GM23338 (cell line): ENCODE measurements around the gene MRTFA. TPM values are rescaled to one million over a fixed set of nuclear protein-coding genes. Genes with fewer than 3 reads are reported as not detected.

Source experiments
- ATAC-seq: fragments of 200-7000 bp; cut with Tn5 transposase; 3 replicates; pipeline ENCODE4 v1.9.1; 2020
- DNase-seq: peaks from one replicate; pipeline ENCODE4 v3.0.0-alpha.2; 2015; ENCODE audit warnings: low spot score
- H2AFZ ChIP-seq: fragments of 200-600 bp; sonication (generic); 2 replicates; pipeline ENCODE4 v1.8.0; 2016; ENCODE audit warnings: antibody characterized with exemption, mild to moderate bottlenecking, moderate library complexity
- H3F3A ChIP-seq: fragments of 200-600 bp; sonication (generic); replicated peaks from 2 replicates; pipeline ENCODE4 v1.8.0; 2017; ENCODE audit warnings: antibody characterized with exemption, mixed run types, low read depth
- H3K27ac ChIP-seq: fragments of 200-600 bp; sonication (generic); 2 replicates; pipeline ENCODE4 v1.6.1; 2016; ENCODE audit warnings: low read depth
- H3K27me3 ChIP-seq: fragments of 200-600 bp; sonication (generic); 2 replicates; pipeline ENCODE4 v1.8.0; 2016; ENCODE audit warnings: mild to moderate bottlenecking, mixed run types, moderate library complexity; ENCODE audit not compliant: insufficient read depth
- H3K36me3 ChIP-seq: fragments of 200-600 bp; sonication (generic); 2 replicates; pipeline ENCODE4 v1.8.0; 2016; ENCODE audit warnings: mild to moderate bottlenecking; ENCODE audit not compliant: insufficient read depth
- H3K4me1 ChIP-seq: fragments of 200-600 bp; sonication (generic); 2 replicates; pipeline ENCODE4 v1.8.0; 2016; ENCODE audit warnings: mild to moderate bottlenecking, moderate library complexity; ENCODE audit not compliant: insufficient read depth
- H3K4me2 ChIP-seq: fragments of 200-600 bp; sonication (generic); 2 replicates; pipeline ENCODE4 v1.7.1; 2017; ENCODE audit warnings: mixed run types
- H3K4me3 ChIP-seq: fragments of 200-600 bp; sonication (generic); 2 replicates; pipeline ENCODE4 v1.6.1; 2016; ENCODE audit warnings: mixed run types
- H3K79me2 ChIP-seq: fragments of 200-600 bp; sonication (generic); replicated peaks from 2 replicates; pipeline ENCODE4 v1.8.0; 2017; ENCODE audit warnings: mild to moderate bottlenecking; ENCODE audit not compliant: insufficient read depth
- H3K9me2 ChIP-seq: fragments of 200-600 bp; sonication (generic); 2 replicates; pipeline ENCODE4 v1.8.0; 2017; ENCODE audit not compliant: insufficient read depth
- H4K20me1 ChIP-seq: fragments of 200-600 bp; sonication (generic); replicated peaks from 2 replicates; pipeline ENCODE4 v1.8.0; 2017; ENCODE audit warnings: mild to moderate bottlenecking; ENCODE audit not compliant: insufficient read depth
- H3K27ac Mint-ChIP-seq: 2 replicates; pipeline ENCODE4 v1.8.0; 2020; ENCODE audit warnings: inconsistent platforms, mild to moderate bottlenecking, moderate library complexity, mixed read lengths
- H3K27me3 Mint-ChIP-seq: 3 replicates; pipeline ENCODE4 v1.8.0; 2022; ENCODE audit warnings: low read depth, mild to moderate bottlenecking, moderate library complexity, mixed read lengths, inconsistent platforms; ENCODE audit not compliant: insufficient read depth, poor library complexity
- H3K36me3 Mint-ChIP-seq: 3 replicates; pipeline ENCODE4 v1.8.0; 2021; ENCODE audit warnings: low read depth, mild to moderate bottlenecking, inconsistent platforms, moderate library complexity, mixed read lengths
- H3K4me1 Mint-ChIP-seq: 3 replicates; pipeline ENCODE4 v1.8.0; 2020; ENCODE audit warnings: mild to moderate bottlenecking, inconsistent platforms, mixed read lengths
- H3K4me3 Mint-ChIP-seq: 3 replicates; pipeline ENCODE4 v1.8.0; 2021; ENCODE audit warnings: moderate library complexity, mild to moderate bottlenecking, inconsistent platforms, mixed read lengths
- H3K9me3 Mint-ChIP-seq: 3 replicates; pipeline ENCODE4 v1.8.0; 2020; ENCODE audit warnings: moderate library complexity, mild to moderate bottlenecking, inconsistent platforms, mixed read lengths
- CREB1 ChIP-seq: fragments of 250-450 bp; sonication (Bioruptor Pico); IDR thresholded peaks from 2 replicates; pipeline ENCODE4 v1.5.0; 2020; ENCODE audit warnings: low read depth, mild to moderate bottlenecking, moderate library complexity
- EZH2 ChIP-seq: fragments of 200-600 bp; sonication (generic); IDR thresholded peaks from one replicate; pipeline ENCODE4 v1.8.0; 2017; ENCODE audit warnings: antibody characterized with exemption, mild to moderate bottlenecking, low read depth; ENCODE audit not compliant: unreplicated experiment
- EZH2phosphoT487 ChIP-seq: fragments of 200-600 bp; sonication (generic); IDR thresholded peaks from one replicate; pipeline ENCODE4 v1.8.1; 2018; ENCODE audit warnings: antibody characterized with exemption; ENCODE audit not compliant: unreplicated experiment
- JUNB ChIP-seq: IDR thresholded peaks from one replicate; pipeline ENCODE4 v1.6.1; 2016; ENCODE audit warnings: antibody characterized with exemption; ENCODE audit not compliant: unreplicated experiment
- NANOG ChIP-seq: IDR thresholded peaks from 2 replicates; pipeline ENCODE4 v1.6.1; 2016; ENCODE audit warnings: antibody characterized with exemption, borderline replicate concordance
- POLR2AphosphoS5 ChIP-seq: IDR thresholded peaks from 2 replicates; pipeline ENCODE4 v1.6.1; 2016; ENCODE audit warnings: antibody characterized with exemption, low read depth
- STAT1 ChIP-seq: IDR thresholded peaks from one replicate; pipeline ENCODE4 v1.6.1; 2016; ENCODE audit warnings: antibody characterized with exemption; ENCODE audit not compliant: unreplicated experiment
- ZNF114 ChIP-seq: fragments of 250-450 bp; sonication (Bioruptor Pico); IDR thresholded peaks from 2 replicates; pipeline ENCODE4 v1.5.0; 2020; ENCODE audit warnings: mild to moderate bottlenecking, moderate library complexity
- ZNF331 ChIP-seq: fragments of 250-450 bp; sonication (Bioruptor Pico); IDR thresholded peaks from 2 replicates; pipeline ENCODE4 v1.5.0; 2020; ENCODE audit warnings: low read depth, mild to moderate bottlenecking, moderate library complexity
- polyA plus RNA-seq: library from polyadenylated mRNA; unstranded; fragments of >200 nt; fragmentation: Nextera tagmentation; extraction: Ambion mirVana; gene quantifications from 2 replicates; pipeline ENCODE4 v1.2.1, GENCODE V29; 2016
- total RNA-seq: library from RNA; depleted of rRNA; stranded (reverse); fragments of >200 nt; shearing (Covaris generic); gene quantifications from 2 replicates; pipeline ENCODE4 v1.2.3, GENCODE V29; 2014
- TF ChIP-seq, protein P1 (sequence below): IDR thresholded peaks from one replicate; pipeline ENCODE4 v1.6.1; 2018; ENCODE audit warnings: antibody characterized with exemption; ENCODE audit not compliant: unreplicated experiment
- TF ChIP-seq, protein P2 (sequence below): fragments of 250-450 bp; sonication (Bioruptor Pico); IDR thresholded peaks from 2 replicates; pipeline ENCODE4 v1.5.0; 2020; ENCODE audit warnings: mild to moderate bottlenecking, moderate library complexity
- TF ChIP-seq, protein P3 (sequence below), 2 experiments: fragments of 200-600 bp in 1 of 2; sonication (generic) in 1 of 2; conservative IDR thresholded peaks; 2 replicates each; pipeline versions ENCODE4 v1.5.1 to v1.6.1; 2016 to 2017; ENCODE audit warnings: antibody characterized with exemption in 2 of 2, low read depth in 2 of 2, mild to moderate bottlenecking in 2 of 2, moderate library complexity in 1 of 2
- TF ChIP-seq, protein P4 (sequence below): IDR thresholded peaks from 2 replicates; pipeline ENCODE4 v1.6.1; 2016; ENCODE audit warnings: antibody characterized with exemption

Gene MRTFA
- total and polyA plus RNA-seq, 2 experiments from 2014 or later = 18.1 to 92.4 TPM

DNA sequence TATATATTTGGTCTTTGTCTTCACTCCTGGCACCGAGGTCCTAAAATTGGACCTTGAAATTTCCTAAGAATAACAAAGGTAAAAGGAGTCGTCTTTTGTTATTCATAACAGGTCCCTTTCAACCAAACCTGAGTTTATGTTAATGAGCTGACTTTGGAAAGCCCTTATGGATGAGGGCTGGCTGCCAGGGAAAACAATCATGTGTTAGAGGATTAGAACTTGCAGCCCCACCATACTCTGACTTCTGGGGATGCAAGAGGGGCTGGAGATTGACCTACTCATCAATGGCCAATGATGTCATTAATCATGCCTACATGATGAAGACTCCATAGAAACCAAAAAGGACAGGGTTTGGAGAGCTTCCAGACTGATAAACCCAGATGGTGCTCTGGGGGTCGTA, 118.9 kb downstream of the MRTFA start:
- Histone ChIP-seq H3K9me2 (no peaks in the 10 kb centered on the region), H3K27ac (peak overlapping the region; percentile 23; the same call in 1 of the 2 replicates), H3K4me3 (0 out of 2 replicates have a peak overlapping the region, but pooled peaks have one; percentile 24), H2AFZ (no peak overlapping the region), H3K27me3 (no peaks in the 10 kb centered on the region), H3K4me2 (peak overlapping the region; percentile 65), H3K36me3 (no peaks in the 10 kb centered on the region), H3K4me1 (peaks cover 17% of the 10 kb centered on the region), H4K20me1 (peaks cover 7% of the 10 kb centered on the region; the same call in 1 of the 2 replicates), H3F3A (no peaks in the 10 kb centered on the region), H3K79me2 (peaks cover 13% of the 10 kb centered on the region)
- Mint-ChIP-seq H3K4me3 (no peak overlapping the region), H3K4me1 (peaks cover 14% of the 10 kb centered on the region), H3K27me3 (peaks cover 4% of the 10 kb centered on the region), H3K27ac (peak overlapping the region; percentile 49; the same call in 1 of the 2 replicates), H3K9me3 (peaks cover 2% of the 10 kb centered on the region; the same call in 2 of the 3 replicates), H3K36me3 (peaks cover 15% of the 10 kb centered on the region; the same call in 2 of the 3 replicates)
- DNase-seq = peak; percentile 41
- ATAC-seq = peak; percentile 78
- TF ChIP-seq, protein P1, sequence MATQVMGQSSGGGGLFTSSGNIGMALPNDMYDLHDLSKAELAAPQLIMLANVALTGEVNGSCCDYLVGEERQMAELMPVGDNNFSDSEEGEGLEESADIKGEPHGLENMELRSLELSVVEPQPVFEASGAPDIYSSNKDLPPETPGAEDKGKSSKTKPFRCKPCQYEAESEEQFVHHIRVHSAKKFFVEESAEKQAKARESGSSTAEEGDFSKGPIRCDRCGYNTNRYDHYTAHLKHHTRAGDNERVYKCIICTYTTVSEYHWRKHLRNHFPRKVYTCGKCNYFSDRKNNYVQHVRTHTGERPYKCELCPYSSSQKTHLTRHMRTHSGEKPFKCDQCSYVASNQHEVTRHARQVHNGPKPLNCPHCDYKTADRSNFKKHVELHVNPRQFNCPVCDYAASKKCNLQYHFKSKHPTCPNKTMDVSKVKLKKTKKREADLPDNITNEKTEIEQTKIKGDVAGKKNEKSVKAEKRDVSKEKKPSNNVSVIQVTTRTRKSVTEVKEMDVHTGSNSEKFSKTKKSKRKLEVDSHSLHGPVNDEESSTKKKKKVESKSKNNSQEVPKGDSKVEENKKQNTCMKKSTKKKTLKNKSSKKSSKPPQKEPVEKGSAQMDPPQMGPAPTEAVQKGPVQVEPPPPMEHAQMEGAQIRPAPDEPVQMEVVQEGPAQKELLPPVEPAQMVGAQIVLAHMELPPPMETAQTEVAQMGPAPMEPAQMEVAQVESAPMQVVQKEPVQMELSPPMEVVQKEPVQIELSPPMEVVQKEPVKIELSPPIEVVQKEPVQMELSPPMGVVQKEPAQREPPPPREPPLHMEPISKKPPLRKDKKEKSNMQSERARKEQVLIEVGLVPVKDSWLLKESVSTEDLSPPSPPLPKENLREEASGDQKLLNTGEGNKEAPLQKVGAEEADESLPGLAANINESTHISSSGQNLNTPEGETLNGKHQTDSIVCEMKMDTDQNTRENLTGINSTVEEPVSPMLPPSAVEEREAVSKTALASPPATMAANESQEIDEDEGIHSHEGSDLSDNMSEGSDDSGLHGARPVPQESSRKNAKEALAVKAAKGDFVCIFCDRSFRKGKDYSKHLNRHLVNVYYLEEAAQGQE = no peak
- no peak for TF ChIP-seq NANOG
- no peak for TF ChIP-seq EZH2
- no peak for TF ChIP-seq POLR2AphosphoS5
- TF ChIP-seq, protein P2, sequence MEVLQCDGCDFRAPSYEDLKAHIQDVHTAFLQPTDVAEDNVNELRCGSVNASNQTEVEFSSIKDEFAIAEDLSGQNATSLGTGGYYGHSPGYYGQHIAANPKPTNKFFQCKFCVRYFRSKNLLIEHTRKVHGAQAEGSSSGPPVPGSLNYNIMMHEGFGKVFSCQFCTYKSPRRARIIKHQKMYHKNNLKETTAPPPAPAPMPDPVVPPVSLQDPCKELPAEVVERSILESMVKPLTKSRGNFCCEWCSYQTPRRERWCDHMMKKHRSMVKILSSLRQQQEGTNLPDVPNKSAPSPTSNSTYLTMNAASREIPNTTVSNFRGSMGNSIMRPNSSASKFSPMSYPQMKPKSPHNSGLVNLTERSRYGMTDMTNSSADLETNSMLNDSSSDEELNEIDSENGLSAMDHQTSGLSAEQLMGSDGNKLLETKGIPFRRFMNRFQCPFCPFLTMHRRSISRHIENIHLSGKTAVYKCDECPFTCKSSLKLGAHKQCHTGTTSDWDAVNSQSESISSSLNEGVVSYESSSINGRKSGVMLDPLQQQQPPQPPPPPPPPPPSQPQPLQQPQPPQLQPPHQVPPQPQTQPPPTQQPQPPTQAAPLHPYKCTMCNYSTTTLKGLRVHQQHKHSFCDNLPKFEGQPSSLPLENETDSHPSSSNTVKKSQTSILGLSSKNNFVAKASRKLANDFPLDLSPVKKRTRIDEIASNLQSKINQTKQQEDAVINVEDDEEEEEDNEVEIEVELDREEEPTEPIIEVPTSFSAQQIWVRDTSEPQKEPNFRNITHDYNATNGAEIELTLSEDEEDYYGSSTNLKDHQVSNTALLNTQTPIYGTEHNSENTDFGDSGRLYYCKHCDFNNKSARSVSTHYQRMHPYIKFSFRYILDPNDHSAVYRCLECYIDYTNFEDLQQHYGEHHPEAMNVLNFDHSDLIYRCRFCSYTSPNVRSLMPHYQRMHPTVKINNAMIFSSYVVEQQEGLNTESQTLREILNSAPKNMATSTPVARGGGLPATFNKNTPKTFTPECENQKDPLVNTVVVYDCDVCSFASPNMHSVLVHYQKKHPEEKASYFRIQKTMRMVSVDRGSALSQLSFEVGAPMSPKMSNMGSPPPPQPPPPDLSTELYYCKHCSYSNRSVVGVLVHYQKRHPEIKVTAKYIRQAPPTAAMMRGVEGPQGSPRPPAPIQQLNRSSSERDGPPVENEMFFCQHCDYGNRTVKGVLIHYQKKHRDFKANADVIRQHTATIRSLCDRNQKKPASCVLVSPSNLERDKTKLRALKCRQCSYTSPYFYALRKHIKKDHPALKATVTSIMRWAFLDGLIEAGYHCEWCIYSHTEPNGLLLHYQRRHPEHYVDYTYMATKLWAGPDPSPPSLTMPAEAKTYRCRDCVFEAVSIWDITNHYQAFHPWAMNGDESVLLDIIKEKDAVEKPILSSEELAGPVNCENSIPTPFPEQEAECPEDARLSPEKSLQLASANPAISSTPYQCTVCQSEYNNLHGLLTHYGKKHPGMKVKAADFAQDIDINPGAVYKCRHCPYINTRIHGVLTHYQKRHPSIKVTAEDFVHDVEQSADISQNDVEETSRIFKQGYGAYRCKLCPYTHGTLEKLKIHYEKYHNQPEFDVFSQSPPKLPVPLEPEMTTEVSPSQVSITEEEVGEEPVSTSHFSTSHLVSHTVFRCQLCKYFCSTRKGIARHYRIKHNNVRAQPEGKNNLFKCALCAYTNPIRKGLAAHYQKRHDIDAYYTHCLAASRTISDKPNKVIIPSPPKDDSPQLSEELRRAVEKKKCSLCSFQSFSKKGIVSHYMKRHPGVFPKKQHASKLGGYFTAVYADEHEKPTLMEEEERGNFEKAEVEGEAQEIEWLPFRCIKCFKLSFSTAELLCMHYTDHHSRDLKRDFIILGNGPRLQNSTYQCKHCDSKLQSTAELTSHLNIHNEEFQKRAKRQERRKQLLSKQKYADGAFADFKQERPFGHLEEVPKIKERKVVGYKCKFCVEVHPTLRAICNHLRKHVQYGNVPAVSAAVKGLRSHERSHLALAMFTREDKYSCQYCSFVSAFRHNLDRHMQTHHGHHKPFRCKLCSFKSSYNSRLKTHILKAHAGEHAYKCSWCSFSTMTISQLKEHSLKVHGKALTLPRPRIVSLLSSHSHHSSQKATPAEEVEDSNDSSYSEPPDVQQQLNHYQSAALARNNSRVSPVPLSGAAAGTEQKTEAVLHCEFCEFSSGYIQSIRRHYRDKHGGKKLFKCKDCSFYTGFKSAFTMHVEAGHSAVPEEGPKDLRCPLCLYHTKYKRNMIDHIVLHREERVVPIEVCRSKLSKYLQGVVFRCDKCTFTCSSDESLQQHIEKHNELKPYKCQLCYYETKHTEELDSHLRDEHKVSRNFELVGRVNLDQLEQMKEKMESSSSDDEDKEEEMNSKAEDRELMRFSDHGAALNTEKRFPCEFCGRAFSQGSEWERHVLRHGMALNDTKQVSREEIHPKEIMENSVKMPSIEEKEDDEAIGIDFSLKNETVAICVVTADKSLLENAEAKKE = no peak
- no peak for TF ChIP-seq STAT1
- TF ChIP-seq CREB1 = no peak
- TF ChIP-seq EZH2phosphoT487 = no peak
- TF ChIP-seq, protein P3, sequence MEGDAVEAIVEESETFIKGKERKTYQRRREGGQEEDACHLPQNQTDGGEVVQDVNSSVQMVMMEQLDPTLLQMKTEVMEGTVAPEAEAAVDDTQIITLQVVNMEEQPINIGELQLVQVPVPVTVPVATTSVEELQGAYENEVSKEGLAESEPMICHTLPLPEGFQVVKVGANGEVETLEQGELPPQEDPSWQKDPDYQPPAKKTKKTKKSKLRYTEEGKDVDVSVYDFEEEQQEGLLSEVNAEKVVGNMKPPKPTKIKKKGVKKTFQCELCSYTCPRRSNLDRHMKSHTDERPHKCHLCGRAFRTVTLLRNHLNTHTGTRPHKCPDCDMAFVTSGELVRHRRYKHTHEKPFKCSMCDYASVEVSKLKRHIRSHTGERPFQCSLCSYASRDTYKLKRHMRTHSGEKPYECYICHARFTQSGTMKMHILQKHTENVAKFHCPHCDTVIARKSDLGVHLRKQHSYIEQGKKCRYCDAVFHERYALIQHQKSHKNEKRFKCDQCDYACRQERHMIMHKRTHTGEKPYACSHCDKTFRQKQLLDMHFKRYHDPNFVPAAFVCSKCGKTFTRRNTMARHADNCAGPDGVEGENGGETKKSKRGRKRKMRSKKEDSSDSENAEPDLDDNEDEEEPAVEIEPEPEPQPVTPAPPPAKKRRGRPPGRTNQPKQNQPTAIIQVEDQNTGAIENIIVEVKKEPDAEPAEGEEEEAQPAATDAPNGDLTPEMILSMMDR (conservative IDR thresholded peaks at IDR 0.05; ENCODE audit: low read depth in 2 of 2) = no peak
- TF ChIP-seq, protein P4, sequence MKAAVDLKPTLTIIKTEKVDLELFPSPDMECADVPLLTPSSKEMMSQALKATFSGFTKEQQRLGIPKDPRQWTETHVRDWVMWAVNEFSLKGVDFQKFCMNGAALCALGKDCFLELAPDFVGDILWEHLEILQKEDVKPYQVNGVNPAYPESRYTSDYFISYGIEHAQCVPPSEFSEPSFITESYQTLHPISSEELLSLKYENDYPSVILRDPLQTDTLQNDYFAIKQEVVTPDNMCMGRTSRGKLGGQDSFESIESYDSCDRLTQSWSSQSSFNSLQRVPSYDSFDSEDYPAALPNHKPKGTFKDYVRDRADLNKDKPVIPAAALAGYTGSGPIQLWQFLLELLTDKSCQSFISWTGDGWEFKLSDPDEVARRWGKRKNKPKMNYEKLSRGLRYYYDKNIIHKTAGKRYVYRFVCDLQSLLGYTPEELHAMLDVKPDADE = no peak
- no peak for TF ChIP-seq JUNB
- TF ChIP-seq ZNF114 (CRISPR knock-in tag) = no peak
- TF ChIP-seq ZNF331 (CRISPR knock-in tag) = no peak
